GM18505 (cell line): ENCODE results near the gene KIF20A.
"Not testable (repeated sequence)": the region's sequence is repeated elsewhere in the genome, so short reads cannot be mapped to it uniquely, and the experiment has no call there.

ENCODE experiments used
- ATAC-seq: cut with Tn5 transposase; IDR thresholded peaks from one replicate; pipeline ENCODE4 v1.9.1; 2021; ENCODE audit not compliant: unreplicated experiment
- POLR2A ChIP-seq: IDR thresholded peaks from 4 replicates; pipeline ENCODE4 v1.6.1; 2011; ENCODE audit warnings: borderline replicate concordance; ENCODE audit not compliant: insufficient read depth, insufficient read length; ENCODE audit errors: extremely low read depth

KIF20A gene

DNA sequence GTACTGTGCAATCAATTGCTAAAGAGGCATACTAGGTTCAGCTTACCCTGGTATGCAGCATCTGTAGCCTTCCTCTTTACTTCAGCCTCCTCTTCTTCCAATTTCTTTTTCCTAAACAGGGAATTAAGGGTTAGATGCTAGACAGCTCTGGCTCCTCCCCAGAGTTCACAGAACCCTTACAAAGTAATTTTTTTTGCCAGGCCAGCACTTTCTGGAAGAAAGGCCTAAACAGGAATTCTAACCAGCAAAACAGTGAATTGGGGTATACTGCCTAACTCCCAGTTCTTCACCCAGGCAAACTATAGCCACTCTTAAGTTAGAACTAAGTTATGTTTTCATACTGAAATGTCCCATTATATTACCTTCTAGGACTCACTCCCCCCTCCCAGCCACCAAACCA, 8.6 kb upstream of the KIF20A start:
- no peak for ATAC-seq
- TF ChIP-seq POLR2A, result no peak

GRCh38 chr5:138177941-138178515, 884 bp upstream of the KIF20A start:
- no peak for ATAC-seq
- TF ChIP-seq POLR2A, result no peak

DNA sequence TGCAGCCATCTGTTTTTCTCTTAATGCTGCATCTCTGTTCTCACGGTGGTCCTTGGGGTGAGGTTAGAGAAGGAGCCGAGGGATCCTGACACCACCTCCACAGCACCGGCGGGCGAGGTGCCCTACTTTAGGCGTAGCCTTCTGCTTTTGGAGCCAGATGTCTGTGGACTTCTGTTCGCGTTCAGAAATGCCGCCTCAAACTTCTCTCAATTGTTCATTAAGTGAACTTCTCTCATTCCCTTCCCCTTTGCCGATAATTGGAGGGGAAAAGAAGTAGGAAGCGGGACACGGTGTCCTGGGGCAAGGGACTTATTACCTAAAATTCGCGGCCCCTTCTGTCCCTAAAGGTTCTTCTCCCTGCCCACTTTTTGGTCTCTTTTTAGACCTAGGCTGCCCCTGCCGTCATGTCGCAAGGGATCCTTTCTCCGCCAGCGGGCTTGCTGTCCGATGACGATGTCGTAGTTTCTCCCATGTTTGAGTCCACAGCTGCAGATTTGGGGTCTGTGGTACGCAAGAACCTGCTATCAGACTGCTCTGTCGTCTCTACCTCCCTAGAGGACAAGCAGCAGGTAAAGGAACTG, 455 bp downstream of the KIF20A start:
- ATAC-seq, result no peak
- no peak for TF ChIP-seq POLR2A

GRCh38 chr5:138180183-138180782, 1.4 kb downstream of the KIF20A start:
- no peak for ATAC-seq
- TF ChIP-seq POLR2A, result no peak

DNA sequence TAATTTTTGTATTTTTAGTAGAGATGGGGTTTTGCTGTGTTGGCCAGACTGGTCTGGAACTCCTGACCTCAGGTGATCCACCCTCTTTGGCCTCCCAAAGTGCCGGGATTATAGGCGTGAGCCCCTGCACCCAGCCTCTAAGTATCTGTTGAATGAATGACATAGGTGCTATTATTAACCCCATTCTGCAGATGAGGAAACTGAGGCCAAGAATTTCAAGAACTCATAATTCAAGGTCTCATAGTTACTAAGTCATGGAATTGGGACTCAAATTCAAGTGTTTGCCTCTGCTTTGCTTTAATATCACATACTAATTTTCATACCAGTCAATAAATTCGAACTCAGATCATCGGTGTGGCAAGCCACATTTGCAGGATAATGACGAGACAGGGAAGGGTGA, 1.9 kb downstream of the KIF20A start:
- no peak for TF ChIP-seq POLR2A
- ATAC-seq, result no peak

- ATAC-seq, result no peak
- TF ChIP-seq POLR2A, result no peak
Observed at GRCh38 chr5:138182808-138183207, 3.9 kb downstream of the KIF20A start.

GRCh38 chr5:138186002-138186447, 7.1 kb downstream of the KIF20A start:
- TF ChIP-seq POLR2A, result no peak

DNA sequence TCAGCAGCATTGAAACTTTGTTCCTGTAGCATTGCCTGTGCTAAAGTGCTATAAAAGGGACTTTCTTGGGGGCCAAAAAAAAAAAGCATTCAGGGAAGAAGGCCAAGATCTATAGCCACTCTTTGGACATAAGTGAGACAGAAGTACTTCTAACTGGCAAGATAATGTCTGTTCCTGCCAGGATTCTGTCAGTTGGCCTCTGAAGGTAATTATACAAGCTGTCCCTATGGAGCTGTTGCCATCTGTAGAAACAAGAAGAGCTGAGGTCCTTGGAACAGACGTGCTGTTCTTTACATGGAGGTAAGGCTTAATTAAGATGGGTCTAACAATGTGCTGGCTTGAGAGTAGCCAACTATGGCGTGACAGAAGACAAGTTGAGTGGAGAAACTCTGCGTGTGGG, 9.7 kb downstream of the KIF20A start:
- no peak for TF ChIP-seq POLR2A
- ATAC-seq, result no peak

More at GRCh38 chr5:138186002-138186447, 7.1 kb downstream of the KIF20A start:
- ATAC-seq, result no peak

DNA sequence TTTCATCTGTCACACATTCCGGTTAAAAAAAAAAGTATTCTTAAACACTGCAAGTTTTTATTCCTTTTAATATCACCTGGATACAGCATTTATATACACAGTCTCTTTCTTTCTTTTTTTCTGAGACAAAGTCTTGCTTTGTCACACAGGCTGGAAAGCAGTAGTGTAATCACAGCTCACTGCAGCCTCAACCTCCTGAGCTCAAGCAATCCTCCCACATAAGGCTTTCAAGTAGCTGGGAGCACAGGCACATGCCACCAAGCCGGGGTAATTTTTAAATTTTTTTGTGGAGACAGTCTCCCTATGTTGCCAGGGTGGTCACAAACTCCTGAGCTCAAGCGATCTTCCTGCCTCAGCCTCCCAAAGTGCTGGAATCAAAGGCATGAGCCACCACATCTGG, 13.9 kb downstream of the KIF20A start:
- no peak for TF ChIP-seq POLR2A
- no peak for ATAC-seq

- not testable (repeated sequence) for ATAC-seq
Observed at GRCh38 chr5:138193859-138194258, 14.9 kb downstream of the KIF20A start.

DNA sequence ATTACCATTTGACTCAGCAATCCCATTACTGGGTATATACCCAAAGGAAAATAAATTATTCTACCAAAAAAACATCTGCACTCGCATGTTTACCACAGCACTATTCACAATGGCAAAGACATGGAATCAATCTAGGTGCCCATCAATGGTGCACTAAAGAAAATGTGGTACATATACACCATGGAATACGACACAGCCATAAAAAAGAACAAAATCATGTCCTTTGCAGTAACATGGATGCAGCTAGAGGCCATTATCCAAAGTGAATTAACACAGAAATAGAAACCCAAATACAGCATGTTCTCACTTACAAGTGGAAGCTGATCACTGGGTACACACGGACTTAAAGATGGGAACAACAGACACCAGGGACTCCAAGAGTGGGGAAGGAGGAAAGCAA, 32.1 kb downstream of the KIF20A start:
- no peak for TF ChIP-seq POLR2A
- ATAC-seq, result no peak

DNA sequence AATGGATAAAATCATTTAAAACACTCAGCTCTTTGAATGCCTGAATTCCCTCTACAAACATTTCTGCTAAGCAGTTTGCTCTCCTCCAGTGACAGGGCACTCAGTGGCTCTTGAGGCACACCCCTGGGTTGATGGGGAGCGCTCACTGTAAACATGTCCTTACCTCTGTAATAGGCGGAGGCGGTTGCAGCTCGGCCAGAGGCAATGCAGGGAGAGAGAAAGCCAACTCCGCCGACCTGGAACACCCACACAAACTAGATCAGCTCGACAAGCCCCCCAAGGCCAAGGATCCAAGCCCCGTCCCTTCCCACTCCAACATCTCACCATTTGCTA, 33.9 kb downstream of the KIF20A start:
- no peak for TF ChIP-seq POLR2A
- ATAC-seq, result peak; percentile 27

DNA sequence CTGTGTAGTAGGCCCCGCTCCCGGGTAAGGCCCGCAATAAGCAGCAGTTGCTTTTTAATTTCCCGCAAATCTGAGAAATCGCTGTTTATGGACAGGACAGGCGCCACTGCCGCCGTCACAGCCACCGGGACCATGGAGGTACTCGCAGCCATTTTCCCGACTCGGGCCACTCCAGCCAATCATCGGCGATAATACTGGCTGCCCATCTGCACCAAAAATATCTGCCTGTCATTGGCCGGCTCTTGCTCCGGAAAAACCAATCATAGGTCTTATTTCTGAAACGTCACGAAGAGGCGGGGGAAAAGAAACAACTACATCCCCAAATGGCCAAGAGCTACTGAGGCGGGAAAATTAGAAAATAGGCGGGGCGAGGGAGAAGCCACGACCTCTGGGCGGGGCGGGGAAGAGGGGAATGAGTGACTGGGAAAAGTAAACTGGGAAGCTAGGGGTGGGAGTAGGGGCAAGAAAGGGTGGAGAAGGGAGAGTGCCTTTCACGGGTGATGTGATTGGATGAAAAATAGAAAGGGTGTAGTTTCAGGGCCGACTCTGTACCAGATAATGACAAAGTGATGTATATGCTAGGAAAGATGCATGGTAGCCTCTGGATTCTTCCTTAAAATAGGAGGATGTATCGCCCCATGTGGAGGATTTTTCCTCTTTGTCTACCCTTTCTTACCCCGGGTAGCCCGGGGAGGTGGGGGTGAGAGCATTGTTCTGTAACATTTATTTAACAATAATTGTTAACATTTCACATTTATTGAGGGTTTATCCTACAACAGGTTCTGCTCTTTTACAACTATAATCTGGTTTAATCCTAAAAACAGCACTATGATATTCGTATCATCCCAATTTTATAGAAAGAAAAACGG, 34.5 kb downstream of the KIF20A start, which contains the start of gene CDC23:
Gene CDC23 (minus strand): TSS at position 163 of the 869 bp plus-strand sequence. CDS start 11 bp downstream, at position 152.
- peak; percentile 92 for ATAC-seq

More for the DNA sequence above, 34.5 kb downstream of the KIF20A start, which contains the start of gene CDC23:
- TF ChIP-seq POLR2A, result peak; percentile 89
